GM12872 (cell line): ENCODE measurements around the gene TDRD7.
A peak's percentile ranks its signal among the peaks of the same experiment; 100 is the strongest.

ENCODE experiments used
- TF ChIP-seq, protein P1 (sequence below): IDR thresholded peaks from 3 replicates; pipeline ENCODE4 v1.5.1; 2011; ENCODE audit warnings: low read depth, mild to moderate bottlenecking, low read length, moderate library complexity; ENCODE audit not compliant: insufficient read depth

The TDRD7 gene, protein sequence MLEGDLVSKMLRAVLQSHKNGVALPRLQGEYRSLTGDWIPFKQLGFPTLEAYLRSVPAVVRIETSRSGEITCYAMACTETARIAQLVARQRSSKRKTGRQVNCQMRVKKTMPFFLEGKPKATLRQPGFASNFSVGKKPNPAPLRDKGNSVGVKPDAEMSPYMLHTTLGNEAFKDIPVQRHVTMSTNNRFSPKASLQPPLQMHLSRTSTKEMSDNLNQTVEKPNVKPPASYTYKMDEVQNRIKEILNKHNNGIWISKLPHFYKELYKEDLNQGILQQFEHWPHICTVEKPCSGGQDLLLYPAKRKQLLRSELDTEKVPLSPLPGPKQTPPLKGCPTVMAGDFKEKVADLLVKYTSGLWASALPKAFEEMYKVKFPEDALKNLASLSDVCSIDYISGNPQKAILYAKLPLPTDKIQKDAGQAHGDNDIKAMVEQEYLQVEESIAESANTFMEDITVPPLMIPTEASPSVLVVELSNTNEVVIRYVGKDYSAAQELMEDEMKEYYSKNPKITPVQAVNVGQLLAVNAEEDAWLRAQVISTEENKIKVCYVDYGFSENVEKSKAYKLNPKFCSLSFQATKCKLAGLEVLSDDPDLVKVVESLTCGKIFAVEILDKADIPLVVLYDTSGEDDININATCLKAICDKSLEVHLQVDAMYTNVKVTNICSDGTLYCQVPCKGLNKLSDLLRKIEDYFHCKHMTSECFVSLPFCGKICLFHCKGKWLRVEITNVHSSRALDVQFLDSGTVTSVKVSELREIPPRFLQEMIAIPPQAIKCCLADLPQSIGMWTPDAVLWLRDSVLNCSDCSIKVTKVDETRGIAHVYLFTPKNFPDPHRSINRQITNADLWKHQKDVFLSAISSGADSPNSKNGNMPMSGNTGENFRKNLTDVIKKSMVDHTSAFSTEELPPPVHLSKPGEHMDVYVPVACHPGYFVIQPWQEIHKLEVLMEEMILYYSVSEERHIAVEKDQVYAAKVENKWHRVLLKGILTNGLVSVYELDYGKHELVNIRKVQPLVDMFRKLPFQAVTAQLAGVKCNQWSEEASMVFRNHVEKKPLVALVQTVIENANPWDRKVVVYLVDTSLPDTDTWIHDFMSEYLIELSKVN

DNA sequence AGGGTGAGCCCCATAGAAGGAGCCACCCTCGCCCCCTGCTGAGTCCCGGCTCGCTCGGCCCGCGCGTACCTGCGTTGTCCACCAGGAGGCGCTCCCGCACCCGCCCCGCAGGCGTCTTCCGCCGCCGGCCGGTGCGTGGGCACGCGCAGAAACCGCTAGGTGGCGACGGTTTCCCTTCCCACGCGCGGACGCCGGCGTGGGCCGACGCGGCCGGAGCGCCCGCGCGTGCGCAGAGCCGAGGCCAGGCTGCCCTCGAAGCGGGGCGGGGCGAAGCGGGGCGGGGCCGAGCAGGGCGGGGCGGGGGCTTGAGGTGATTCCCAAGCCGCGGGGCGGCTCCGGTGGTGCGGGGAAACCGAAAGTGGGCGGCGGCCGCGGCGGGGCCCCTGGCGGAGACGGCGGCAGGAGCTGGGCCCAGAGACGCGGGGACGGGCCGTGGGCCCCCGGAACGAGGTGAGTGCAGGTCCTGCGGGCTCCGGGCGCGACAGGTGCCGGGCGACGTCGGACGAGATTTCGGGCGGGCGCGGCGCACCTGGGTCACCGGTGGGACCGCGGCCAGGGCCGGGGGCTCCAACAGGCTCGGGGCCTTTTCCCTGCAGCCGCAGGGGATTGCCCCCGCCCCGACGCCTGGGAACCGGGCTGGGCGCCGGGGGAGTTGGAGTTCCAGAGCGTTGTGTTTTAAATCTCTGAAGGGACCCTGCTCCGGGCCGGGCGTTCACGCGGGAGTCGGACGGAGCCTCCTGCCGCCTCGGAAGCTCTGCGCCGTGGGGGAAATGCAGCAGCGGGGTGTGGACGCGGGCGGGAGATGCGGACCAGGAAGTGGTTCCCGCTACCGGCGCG is at the start of gene TDRD7:
TDRD7 (plus strand) TSS at position 308 of the 837 bp plus-strand sequence. CDS start 16,370 bp downstream, outside the sequence.
- TF ChIP-seq, protein P1, sequence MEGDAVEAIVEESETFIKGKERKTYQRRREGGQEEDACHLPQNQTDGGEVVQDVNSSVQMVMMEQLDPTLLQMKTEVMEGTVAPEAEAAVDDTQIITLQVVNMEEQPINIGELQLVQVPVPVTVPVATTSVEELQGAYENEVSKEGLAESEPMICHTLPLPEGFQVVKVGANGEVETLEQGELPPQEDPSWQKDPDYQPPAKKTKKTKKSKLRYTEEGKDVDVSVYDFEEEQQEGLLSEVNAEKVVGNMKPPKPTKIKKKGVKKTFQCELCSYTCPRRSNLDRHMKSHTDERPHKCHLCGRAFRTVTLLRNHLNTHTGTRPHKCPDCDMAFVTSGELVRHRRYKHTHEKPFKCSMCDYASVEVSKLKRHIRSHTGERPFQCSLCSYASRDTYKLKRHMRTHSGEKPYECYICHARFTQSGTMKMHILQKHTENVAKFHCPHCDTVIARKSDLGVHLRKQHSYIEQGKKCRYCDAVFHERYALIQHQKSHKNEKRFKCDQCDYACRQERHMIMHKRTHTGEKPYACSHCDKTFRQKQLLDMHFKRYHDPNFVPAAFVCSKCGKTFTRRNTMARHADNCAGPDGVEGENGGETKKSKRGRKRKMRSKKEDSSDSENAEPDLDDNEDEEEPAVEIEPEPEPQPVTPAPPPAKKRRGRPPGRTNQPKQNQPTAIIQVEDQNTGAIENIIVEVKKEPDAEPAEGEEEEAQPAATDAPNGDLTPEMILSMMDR, result peak; percentile 98

DNA sequence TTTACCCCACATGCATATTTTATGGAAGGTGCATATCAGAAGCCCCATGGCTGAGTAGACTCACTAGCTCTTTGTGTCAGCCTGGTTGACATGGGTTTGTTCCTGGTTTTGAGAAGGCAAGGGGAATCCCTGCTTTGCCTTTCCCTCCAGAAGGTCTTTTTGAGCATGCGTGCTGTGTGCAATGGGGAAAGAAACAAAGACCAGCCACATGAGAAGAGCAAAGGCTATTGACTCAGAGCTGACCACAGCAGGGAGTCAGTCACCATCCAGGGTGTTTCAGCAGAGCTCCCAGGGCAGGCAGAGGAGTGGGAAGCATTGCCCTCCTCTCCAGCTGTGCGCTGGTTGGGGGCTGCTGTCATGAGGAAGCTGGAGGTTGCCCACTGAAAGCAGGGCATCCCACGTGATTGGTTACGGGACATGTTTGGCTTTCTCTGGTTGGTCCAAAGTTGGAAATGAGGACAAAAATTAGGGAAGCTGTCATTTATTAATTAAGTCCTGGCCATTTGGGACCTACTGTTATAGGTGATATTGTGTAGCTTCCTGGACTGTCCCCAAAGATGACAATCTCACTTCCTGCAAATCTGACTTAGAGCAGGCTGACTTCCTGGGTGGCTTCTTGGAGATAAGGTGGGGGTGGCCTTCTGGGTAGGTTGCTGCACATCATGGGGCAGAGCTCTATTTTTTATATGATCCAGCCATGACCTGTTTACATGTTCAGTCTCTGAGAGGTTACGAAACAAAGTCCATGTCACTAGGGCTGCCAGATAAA is 48.9 kb upstream of the TDRD7 start:
- TF ChIP-seq, protein P1, result no peak

DNA sequence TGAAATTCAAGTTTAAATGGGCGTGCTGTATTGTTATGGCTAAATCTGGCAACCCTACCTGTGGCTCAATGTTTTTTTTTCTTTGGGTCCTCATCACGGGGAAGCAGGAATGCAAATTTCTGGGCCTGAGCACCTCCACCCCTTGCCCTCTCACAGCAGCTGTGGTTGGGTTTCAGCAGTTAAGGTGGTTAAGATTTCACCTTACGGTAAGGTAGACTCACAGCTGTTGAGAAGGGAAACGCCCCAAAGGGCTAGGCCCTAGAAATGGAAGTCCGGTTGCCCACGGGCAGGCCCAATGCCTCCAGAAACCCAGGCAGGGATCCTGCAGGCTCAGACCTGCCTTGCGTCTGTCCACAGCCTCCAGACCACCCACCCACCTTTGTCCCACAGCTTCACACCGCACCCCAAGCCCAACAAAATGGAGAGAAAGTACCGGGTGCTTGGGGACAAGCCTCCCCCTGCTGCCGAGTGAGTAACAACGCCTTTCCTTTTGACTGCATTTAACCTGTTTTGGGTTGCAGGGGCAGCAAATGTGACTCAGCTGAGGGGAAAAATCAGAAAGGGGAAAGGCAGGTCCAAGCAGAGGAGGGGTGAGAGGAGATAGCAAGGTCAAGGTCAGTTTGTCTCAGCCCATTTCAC is 48.1 kb upstream of the TDRD7 start:
- TF ChIP-seq, protein P1, result 0 out of 3 replicates have a peak, but pooled peaks have one; percentile 14

DNA sequence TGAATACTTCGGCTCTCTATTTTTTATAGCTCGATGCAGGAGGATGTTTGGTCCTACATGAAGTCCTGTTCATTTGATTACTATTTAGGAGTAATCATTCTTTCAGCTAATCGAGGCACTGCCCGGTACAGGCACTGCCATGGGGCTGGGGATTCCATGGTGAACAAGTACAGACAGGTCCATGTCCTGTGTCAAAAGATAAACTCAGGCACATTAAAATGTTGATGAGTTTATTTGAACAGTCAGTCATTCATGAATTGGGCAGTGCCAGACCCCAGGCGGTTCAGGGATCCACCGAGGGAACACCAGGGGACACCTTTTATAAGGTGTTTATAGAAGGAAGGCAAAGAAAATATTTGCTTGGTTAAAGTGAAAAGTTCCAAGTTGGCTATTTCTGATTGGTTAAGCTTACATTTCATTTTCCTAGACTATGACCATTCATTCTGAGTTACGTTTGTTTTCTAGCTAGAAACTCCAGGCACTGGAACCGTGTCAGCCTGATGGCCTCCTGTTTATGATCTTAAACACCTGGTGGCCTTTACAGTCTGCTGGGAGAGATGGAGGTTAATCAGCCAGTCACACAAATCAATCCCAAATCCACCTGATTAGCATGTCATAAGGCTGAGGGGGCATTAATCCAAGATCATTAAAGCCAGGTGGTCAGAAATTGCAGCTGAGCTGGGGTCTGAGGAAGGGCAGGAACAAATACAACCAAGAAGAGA is 47.0 kb upstream of the TDRD7 start:
- TF ChIP-seq, protein P1, result no peak

DNA sequence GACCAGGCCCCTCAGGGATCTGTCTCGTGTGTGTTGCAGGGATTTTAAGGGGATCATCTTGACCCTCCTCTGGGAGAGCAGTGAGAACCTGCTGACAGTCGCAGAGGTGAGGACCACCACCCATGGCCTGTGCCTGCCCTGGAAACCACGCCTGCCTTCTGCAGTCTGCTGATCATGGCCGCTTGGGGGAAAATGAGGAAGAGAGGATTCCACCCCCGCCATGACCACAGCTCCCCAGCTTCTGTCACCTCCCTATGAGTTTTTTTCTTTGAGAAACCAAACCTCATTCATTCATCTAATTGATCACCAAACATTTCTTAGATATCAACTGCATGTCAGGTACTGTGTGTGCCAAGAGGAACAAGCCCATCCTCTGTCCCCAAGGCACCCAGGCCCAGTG is 46.3 kb upstream of the TDRD7 start:
- TF ChIP-seq, protein P1, result no peak
